ENCODE measurements around the gene PTPRN2.
"Not testable (repeated sequence)": the region's sequence is repeated elsewhere in the genome, so short reads cannot be mapped to it uniquely, and the experiment has no call there.

Gene PTPRN2

DNA sequence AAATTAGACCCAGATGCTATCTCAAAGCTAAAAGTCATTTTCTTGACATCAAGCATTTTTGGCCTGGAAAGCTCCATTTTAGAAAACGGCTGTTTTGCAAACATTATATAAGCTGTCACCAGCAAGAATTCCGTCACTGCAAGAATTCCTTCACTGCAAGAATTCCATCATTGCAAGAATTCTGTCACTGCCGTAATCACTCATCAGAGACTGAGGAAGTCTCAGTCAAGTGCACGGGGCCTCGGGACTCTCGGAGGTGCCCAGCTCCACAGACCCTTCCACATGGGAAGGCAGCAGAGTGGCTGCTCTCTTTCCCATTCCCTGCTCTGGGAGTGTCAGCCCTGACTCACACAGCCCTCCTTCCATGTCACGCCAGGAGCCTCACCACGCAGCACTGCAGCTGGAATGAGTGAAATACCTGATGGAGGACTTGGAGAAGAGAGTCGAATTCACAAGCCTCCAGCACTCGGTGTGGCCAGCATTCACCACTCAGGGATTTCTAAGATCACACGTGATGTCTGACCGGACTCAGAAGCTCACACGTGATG lies 168.3 kb downstream of the PTPRN2 start:
- no peak for DNase-seq (ENCODE audit: low read depth)

DNA sequence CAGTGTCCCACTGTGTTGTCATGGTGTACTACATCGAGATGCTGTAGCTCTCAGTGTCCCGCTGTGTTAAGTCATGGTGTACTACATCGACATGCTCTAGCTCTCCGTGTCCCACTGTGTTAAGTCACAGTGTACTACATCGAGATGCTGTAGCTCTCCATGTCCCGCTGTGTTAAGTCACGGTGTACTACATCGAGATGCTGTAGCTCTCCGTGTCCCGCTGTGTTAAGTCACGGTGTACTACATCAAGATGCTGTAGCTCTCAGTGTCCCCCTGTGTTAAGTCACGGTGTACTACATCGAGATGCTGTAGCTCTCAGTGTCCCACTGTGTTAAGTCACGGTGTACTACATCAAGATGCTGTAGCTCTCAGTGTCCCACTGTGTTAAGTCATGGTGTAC lies 169.2 kb downstream of the PTPRN2 start:
- not testable (repeated sequence) for DNase-seq (ENCODE audit: low read depth)

DNA sequence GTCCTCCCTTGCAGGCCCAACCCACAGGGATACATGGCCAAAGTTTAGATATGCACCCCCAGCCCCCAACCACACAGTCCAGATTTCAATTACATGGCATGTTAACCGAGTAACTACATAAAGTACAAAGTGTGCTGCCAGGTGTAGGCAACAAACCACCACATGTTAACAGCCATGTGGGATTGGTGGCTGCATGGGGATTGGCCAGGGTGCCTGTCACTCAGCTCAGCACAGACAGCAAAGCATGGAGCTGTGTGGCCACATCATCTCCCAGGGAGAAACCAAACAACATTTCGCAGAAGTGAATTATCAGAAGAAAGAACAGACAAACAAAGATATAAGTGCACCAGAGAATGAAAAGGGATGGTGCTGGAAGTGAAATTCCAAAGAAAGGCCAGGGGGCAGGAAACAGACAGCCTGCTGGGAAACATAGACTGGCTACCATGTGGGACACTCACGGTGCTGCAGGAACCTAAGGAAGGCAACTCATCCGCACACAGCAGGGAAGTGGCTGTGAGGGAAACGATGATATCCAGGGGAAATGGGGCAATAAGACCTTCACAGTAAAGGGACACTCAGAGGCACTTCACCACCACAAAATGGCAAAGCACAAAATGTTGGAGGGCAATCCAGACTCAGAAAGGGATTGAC lies 171.2 kb downstream of the PTPRN2 start:
- DNase-seq (ENCODE audit: low read depth), result no peak

DNA sequence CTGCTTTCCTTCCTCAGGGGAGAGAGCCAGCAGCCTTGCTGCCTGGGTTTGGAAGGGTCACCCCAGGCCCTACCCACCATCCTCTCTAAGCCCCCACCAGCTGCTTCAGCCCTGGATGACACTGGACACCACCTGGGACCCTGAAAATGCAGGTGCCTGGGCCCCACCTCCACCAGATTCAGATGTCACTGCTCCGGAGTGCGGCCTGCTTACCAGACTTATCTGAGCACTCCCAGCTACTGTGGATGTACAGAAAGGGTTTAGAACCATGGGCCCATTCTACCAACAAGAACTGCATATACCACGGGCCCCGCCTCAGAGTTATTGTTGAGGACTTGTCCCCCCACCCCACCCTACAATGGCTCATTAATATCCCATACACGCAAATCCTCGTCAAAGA lies 172.3 kb downstream of the PTPRN2 start:
- no peak for DNase-seq (ENCODE audit: low read depth)

DNA sequence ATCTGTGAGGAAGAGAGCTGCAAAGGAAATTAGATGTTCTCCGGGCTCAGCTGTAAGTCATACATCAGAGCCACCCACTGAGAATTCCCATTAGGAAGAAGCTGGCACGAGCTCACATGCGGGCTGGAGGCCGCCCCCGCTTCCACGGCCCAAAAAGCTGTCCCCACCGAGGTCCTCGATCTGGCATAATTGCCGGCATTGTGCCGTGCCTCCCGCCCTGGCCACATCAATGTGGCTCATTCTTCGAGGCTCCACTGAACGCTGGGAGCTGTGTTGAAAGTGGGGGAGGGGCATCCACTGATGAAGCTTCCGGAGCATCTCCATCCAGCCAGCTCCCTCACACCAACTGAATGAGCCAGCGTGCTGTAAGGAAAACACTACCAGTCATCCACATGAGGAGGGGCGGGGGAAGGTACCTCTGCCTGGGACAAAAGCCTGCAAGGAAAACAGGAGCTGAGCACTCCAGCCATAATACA lies 173.1 kb downstream of the PTPRN2 start:
- DNase-seq (ENCODE audit: low read depth), result no peak

DNA sequence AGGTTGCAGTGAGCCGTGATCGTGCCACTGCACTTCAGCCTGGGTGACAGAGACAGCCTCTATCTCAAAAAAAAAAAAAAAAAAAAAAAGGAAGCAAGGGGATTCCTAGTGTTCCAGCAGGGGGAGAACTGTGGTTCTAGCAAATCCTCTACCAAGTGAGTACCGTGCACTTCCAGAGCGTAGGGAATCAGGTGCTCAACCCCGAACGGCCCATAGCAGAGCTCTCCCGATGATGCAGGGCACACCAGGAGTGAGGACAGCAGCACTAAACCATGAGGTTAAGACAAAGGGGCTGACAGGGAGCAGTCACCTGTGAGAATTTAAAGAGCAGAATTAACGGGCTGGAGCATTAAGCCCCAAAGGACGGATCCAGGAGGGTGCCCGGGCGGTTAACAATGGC lies 173.6 kb downstream of the PTPRN2 start:
- DNase-seq (ENCODE audit: low read depth), result no peak

DNA sequence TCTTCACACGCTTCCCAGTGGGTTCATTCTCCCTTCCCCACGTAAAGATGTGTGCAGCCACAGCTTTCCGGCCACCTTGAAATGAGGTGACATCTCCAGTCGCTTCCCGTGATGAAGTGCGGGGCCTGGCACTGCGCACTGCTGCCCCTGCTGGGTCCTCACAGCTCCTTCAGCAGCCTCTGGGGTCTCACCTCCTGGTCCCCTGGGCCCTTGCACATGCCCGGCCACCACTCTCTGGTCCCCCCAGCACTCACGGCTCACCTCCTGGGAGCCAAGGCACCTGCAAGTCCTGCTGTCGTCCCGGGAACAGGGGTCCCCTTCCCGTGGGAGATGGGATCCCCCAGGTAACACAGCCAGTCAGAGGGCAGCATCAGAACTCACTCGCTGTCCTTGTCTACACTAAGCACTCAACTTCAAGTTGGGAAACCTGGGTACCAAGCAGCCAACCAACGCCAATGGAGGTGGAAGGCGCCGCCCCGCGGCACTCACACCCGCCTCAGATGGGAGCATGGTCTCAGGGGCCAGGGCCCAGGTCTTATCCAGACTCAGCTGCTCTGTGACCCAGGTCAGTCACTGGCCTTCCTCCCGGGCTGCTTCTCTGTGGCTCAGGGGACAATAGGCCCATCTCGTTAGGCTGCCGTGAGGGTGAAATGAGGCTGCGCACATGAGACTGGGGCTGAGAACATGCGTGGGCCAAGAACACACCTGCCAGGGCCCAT lies 176.2 kb downstream of the PTPRN2 start:
- no peak for DNase-seq (ENCODE audit: low read depth)

DNA sequence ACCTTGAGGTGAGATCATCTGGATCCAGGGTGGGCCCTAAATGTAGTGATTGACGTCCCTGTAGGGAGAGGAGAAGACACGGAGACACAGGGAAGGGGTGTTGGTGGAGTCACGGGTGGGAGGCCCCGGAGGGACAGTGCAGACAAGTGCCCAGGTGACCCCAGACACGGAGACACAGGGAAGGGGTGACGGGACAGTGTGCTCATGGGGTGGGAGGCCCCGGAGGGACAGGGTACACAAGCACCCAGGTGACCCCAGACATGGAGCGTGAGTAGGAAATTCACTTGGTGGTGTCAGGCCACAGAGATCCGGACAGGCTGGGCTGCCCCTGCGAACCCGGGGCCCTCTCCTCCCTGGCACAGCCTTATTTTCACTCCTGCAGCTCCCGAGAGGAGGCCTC lies 176.9 kb downstream of the PTPRN2 start:
- DNase-seq (ENCODE audit: low read depth), result no peak

DNA sequence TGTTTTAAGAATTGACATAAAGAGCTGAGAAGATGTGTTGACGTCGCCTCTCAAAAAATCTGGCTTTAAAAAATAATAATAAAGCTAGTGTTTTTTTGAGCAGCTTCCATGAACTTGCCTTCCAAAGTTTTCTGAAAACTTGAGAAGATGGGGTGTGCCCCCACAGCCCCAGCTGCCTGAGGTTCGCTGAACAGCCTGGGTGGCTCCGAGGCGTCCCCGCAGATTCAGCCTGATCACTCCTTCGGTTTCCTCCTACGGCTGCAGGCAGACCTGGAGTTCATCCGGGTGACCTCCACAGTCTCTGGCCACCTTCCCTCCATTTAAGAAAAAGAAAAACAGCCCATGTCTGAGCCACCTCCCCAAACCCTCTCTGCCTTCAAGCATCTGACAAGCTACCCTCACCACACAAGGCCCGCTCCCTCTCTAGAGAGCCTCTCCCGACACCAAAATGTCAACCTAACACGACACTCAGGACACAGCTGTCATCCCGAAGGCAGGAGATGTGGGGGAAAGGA lies 177.8 kb downstream of the PTPRN2 start:
- no peak for DNase-seq (ENCODE audit: low read depth)

DNA sequence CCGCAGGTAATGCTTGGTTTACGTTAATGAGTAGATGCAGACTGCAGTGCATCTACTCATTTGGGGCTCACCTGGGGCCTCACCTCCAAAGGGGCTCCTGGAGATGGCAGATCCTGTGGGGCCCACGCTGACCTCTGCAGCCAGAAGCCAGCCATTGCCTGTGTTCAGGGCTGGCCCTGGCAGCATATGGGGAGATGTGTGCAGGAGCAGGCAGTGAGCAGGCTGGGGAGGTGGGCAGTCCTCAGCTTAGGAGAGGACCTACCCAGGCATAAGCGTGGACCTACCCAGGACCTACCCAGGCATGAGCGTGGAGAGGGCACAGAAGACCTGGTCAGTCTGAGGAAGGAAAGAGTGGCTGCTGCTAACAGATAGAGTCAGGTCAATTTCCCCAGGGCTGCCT lies 178.5 kb downstream of the PTPRN2 start:
- no peak for DNase-seq (ENCODE audit: low read depth)

DNA sequence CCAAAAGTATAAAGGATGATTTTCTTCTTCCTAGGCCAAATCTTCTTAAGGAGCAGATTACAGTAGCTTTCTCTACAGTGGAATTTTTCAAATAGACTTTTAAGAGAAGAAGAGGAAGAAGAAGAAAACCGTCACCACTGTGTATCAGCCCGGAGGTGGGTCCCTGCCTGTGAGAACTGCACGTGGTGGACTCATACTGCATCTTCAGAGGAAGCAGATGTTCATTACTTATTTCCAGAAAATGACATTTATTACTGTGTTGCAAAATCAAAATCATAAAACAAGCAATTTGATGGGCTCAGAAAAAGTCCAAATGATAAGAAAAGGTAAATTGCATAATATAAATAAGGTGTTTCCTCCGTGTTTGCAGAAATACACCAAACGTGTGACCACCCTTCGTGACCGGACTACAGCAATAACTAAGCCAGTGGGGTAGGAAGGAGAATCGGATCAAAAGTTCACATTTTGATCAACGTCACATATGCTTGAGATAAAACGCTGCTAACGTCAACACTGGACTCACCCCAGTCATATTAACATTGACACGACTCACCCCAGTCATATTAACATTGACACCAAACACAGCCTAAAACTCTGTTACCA lies 179.2 kb downstream of the PTPRN2 start:
- no peak for DNase-seq (ENCODE audit: low read depth)

DNA sequence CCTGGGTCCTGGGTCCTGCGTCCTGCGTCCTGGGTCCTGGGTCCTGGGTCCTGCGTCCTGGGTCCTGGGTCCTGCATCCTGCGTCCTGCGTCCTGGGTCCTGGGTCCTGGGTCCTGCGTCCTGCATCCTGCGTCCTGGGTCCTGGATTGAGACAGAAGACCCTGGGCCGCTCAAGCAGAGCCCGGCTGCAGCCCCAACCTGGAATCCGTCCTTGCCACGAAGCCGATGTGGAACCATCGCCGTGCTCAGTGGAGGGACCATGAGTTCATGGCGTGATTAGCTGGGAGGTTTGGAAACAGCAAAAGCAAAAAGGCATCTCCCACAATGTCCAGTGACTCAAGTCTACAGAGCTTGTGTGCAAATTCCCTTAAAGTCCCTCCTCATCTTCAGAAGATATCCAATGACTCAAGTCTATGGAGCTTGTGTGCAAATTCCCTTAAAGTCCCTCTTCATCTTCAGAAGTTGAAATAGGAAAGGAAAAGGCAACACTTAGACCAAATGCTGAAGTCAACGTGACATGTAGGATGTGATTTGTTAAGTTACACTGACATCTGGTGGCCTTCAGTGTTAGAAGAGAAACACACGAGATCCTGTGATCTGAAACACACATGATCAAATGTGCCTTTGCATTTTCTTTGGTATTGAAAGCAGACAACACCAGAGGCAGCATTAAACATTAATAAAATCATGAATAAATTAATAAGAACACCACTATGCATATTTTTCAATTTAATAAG lies 179.9 kb downstream of the PTPRN2 start:
- no peak for DNase-seq (ENCODE audit: low read depth)

DNA sequence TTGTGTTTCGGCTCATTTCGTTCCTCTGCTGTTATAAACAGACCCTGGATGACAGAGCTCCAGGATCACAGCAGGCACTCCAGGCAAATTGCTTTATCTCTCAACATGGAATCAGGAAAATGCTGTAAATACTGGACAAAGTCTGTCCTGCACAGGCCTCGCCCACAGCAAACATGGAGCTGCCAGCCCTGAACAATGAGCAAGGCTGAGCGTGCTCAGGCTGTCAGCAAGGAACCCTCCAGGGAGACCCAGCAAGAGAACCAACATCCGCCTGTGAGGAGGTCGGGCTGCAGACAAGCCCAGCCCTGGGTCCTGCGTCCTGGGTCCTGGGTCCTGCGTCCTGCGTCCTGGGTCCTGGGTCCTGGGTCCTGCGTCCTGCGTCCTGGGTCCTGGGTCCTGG lies 180.8 kb downstream of the PTPRN2 start:
- no peak for DNase-seq (ENCODE audit: low read depth)

DNA sequence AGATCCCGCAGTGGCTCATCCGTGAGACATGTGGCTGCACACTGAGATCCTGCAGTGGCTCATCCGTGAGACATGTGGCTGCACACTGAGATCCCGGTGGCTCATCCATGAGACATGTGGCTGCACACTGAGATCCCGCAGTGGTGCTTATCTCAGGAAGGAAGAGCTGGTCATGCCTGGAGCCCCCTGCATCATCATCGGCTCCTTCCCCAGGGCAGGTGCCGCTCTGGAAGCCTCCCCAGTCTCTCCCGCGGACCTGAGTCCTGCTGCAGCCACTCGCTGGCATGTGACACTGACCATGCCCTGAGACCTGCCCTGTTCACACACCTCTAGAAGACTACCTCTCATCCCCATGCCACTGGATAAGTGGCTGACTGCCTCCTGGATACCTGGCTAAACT lies 181.3 kb downstream of the PTPRN2 start:
- DNase-seq (ENCODE audit: low read depth), result no peak

DNA sequence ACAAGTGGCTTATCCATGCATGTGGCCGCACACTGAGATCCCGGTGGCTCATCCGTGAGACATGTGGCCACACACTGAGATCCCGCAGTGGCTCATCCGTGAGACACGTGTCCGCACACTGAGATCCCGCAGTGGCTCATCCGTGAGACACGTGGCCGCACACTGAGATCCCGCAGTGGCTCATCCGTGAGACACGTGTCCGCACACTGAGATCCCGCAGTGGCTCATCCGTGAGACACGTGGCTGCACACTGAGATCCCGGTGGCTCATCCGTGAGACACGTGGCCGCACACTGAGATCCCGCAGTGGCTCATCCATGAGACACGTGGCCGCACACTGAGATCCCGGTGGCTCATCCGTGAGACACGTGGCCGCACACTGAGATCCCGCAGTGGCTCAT lies 181.9 kb downstream of the PTPRN2 start:
- not testable (repeated sequence) for DNase-seq (ENCODE audit: low read depth)

DNA sequence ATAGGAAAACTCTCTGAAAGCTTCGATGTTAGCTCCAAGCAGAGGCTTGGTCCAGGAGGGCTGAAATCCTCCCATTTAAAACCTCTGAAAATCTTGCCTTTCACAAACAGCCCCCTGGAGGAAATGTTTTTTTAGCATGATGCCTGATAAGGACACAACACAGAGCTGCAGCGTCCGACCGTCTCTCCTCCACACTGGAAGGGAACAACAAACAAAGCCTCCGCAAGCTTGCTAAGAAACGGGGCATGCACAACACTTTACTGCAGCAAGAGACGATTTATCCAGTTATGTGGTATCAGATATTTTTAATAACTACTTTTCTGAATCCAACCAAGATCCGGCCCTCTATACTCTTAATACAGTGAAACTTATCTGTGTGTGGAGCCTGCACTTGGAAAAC lies 182.3 kb downstream of the PTPRN2 start:
- DNase-seq (ENCODE audit: low read depth), result no peak

DNA sequence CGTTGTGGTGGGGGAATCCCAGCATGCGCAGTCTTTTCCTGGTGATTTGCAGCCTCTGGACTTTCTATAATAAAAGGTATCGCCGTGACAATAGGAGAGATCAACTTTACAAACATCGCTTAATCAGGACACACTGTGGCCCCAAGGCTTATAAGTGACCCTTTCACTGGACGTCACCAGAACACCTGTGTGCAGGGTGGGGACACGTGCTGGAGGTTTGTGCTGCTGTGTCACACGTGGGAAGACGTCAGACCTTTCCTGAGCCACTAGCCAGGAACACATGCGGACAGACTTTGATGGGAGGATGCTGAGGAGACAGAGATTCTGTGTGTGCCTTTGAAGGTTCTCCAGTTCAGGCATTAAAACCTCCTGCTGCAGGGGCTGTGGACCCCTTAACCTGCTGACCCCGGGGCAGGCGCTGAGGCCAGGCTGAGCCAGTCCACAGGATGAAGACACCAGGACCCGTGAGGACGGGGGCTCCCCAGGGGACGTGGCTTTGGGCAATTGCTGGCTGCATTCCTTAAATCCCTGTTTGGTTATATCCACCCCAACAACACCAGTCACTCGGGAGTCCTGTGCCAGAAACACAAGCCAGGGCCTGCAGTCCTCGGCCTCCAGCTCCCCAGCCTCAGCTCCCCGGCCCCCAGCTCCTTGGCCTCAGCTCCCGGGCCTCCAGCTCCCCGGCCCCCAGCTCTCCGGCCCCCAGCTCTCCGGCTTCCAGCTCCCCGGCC lies 183.4 kb downstream of the PTPRN2 start:
- DNase-seq (ENCODE audit: low read depth), result no peak

DNA sequence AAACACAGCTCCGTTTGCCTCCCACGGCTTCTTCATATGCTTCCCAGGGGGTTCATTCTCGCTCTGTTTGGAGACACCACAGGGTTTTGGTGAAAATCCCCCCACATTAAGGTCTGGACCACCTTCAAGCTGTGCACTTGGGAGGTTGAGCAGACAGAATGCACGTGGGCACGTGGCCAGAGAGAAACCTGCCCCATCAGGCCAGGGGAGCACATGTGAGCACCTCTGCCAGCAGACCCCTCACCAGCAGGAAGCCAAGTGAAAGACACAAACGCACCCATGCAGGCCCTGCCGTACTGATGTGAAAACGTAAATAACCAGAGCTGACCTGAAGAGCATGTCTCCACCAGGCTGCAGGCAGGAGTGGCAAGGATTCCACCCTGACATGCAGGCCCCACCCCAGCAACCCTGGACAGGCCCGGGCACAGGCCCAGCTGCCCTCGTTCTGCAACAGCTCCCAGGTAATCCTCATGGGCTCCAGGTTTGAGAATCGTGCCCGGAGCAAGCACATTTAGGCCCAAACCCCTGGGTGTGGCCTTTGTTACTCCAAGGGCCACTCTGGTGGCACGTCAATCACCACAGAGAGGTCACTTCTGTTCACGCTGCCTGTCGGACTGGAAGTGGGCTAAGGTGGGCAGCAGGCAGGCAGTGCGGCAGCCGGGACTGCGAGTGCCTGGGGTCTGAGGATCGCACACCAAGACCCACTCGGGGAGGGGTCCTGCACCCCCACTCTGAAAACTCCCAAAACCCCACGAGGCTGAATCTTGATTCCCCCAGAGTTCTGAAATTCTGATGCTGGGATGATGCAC lies 184.4 kb downstream of the PTPRN2 start:
- no peak for DNase-seq (ENCODE audit: low read depth)

DNA sequence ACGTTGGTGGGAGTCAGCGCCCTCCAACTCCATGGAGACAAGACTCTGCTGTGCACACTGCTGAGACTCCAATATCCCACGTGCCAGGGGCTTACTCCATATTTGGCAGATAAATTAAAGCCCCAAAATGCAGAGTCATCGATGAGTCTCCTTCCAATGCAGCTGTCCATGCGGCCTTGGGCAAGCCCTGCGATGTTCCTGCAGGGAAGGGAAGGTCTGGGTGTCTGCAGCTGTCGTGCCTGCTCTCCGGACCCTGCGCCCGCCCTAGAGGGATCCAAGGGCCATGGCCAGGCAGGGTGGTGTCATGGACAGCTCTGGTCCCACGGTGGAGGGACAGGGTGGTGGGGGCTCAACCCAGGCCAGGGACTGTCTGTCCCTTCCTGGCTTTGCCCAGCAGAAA lies 185.2 kb downstream of the PTPRN2 start:
- DNase-seq (ENCODE audit: low read depth), result no peak

DNA sequence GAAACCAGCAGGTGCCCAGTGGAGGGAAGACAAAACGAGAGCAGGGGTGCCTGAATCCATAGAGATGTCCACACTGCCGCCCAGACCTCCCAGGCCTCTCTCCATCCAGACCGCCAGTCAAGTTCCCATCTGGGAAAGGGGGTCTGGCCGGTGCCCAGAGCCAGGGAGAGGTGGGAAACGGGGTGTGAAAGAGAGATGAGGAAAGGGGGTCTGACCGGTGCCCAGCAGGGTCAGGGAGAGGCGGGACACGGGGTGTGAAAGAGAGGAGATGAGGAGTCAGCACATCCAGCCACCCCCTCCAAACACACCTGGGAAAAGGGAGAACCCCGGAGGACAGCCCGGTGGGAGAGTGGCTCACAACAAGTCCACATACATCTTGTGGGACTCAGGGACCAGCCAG lies 185.8 kb downstream of the PTPRN2 start:
- DNase-seq (ENCODE audit: low read depth), result no peak

DNA sequence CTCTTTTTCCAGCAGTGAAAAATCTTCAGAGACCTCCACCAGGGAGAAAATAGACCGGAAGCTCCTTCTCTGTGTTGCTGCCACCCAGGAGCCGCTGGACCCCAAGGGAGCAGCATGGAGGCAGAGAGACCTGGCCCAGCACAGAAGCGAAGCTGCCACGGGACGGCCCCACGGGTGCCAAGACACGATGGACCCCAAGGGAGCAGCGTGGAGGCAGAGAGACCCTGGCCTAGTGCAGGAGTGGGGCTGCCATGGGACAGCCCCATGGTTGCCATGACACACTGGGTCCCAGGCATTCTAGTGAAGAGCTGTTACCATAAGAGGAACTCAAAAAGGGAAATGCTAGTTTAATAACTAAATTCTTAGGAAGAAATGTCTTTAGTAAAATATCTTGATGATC lies 186.3 kb downstream of the PTPRN2 start:
- no peak for DNase-seq (ENCODE audit: low read depth)
